Fibroblast of lung (primary cell): ENCODE results near the gene KNG1. TPM values are rescaled to one million over a fixed set of nuclear protein-coding genes. Genes with fewer than 3 reads are reported as not detected.

Source experiments
- DNase-seq, 2 donors: peaks; one replicate each; pipeline versions ENCODE4 v3.0.0 to v3.0.0-alpha.2; 2010; ENCODE audit warnings: low read depth in 2 of 2
- H2AFZ ChIP-seq: 2 replicates; pipeline ENCODE4 v1.5.1; 2012; ENCODE audit warnings: low read length, control low read depth, inconsistent platforms
- H3K27ac ChIP-seq: 2 replicates; pipeline ENCODE4 v1.5.1; 2011; ENCODE audit warnings: low read length, control low read depth; ENCODE audit not compliant: insufficient read depth
- H3K27me3 ChIP-seq: 2 replicates; pipeline ENCODE4 v1.5.1; 2011; ENCODE audit warnings: mild to moderate bottlenecking, low read length; ENCODE audit not compliant: control insufficient read depth, insufficient read depth
- H3K36me3 ChIP-seq: 2 replicates; pipeline ENCODE4 v1.5.1; 2011; ENCODE audit warnings: low read length; ENCODE audit not compliant: control insufficient read depth, insufficient read depth
- H3K4me1 ChIP-seq: 2 replicates; pipeline ENCODE4 v1.5.1; 2011; ENCODE audit warnings: low read length; ENCODE audit not compliant: control insufficient read depth, insufficient read depth; ENCODE audit errors: extremely low read depth
- H3K4me2 ChIP-seq: 2 replicates; pipeline ENCODE4 v1.5.1; 2011; ENCODE audit warnings: low read length, control low read depth; ENCODE audit not compliant: insufficient read depth; ENCODE audit errors: extremely low read depth
- H3K4me3 ChIP-seq, 4 experiments: fragments of 200-600 bp in 1 of 4; sonication (generic) in 1 of 4; replicated peaks in 1 of 4; 2 replicates each; pipeline ENCODE4 v1.5.1; 2011 to 2016; ENCODE audit warnings: low read length in 4 of 4, low read depth in 3 of 4, mild to moderate bottlenecking in 3 of 4, control low read depth in 2 of 4, inconsistent platforms in 1 of 4, mixed read lengths in 1 of 4; ENCODE audit not compliant: insufficient read depth in 1 of 4; ENCODE audit errors: control extremely low read depth in 1 of 4
- H3K79me2 ChIP-seq: 2 replicates; pipeline ENCODE4 v1.5.1; 2012; ENCODE audit warnings: mild to moderate bottlenecking, low read length, inconsistent platforms; ENCODE audit not compliant: control insufficient read depth, insufficient read depth
- H3K9ac ChIP-seq: 2 replicates; pipeline ENCODE4 v1.5.1; 2011; ENCODE audit warnings: mild to moderate bottlenecking, low read length, control low read depth; ENCODE audit not compliant: insufficient read depth
- H3K9me3 ChIP-seq: 2 replicates; pipeline ENCODE4 v1.5.1; 2012; ENCODE audit warnings: low read depth, low read length; ENCODE audit not compliant: control insufficient read depth, insufficient read depth
- H4K20me1 ChIP-seq: 2 replicates; pipeline ENCODE4 v1.5.1; 2011; ENCODE audit warnings: low read length; ENCODE audit not compliant: control insufficient read depth, insufficient read depth; ENCODE audit errors: extremely low read depth
- EZH2 ChIP-seq: IDR thresholded peaks from 2 replicates; pipeline ENCODE4 v1.5.1; 2012; ENCODE audit warnings: low read length, control low read depth, mild to moderate bottlenecking; ENCODE audit errors: missing control alignments
- polyA plus RNA-seq, 2 donors: library from polyadenylated mRNA; depleted of rRNA in 1 of 2; stranded (reverse) in 1 of 2; unstranded in 1 of 2; fragments of >200 nt; gene quantifications; 2 replicates each; pipeline ENCODE4 v1.2.1, GENCODE V29; 2011 to 2012; ENCODE audit warnings: missing spikeins in 1 of 2
- total RNA-seq: library from RNA; depleted of rRNA; stranded (reverse); fragments of >200 nt; gene quantifications from 2 replicates; pipeline ENCODE4 v1.2.1, GENCODE V29; 2014
- TF ChIP-seq, protein P1 (sequence below), 2 donors: IDR thresholded peaks in 1 of 2; conservative IDR thresholded peaks in 1 of 2; 1 replicate in 1 of 2; 2 replicates in 1 of 2; pipeline ENCODE4 v1.5.1; 2011 to 2012; ENCODE audit warnings: low read length in 2 of 2, control low read depth in 1 of 2, inconsistent platforms in 1 of 2, low read depth in 1 of 2, mild to moderate bottlenecking in 1 of 2

Gene KNG1
- total and polyA plus RNA-seq, 2 donors (not counting 1 experiment from before 2014, with no cell fraction given), result not detected

DNA sequence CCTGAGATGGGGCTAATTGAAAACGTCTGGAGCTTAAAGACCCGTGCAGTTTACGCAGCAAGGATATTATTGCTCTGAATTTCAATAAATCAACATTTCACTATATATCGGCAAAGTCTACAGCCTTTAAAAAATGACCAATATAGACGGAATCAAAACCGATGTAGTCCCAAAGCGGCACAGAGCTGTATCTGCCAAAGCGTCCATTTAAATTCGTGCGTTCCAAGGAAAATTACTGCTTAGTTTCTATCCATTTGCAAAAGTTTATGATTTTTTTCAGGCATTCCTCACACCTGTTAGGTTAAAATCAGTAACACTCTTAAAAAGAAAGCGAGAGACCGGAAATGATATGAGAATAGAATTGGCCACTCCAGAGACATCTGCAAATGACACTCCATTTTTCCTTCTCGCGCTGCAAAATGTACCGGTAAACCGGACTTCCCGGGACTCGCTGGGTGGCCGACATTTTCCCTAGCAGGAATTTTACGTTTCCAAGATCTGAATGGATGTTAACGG, 65.4 kb downstream of the KNG1 start:
- Histone ChIP-seq H3K79me2 (peaks cover 42% of the 10 kb centered on the region), H3K4me2 (peak overlapping the region; percentile 79), H3K9me3 (no peaks in the 10 kb centered on the region), H3K9ac (peak overlapping the region; percentile 95), H3K27ac (peak overlapping the region; percentile 97), H4K20me1 (peaks cover 14% of the 10 kb centered on the region), H3K36me3 (peaks cover 12% of the 10 kb centered on the region), H3K27me3 (no peaks in the 10 kb centered on the region), H3K4me1 (no peaks in the 10 kb centered on the region), H3K4me3 (peak overlapping the region; percentile 97 to 100 (median 99)), H2AFZ (peak overlapping the region; percentile 45)
- DNase-seq, result no peak
- TF ChIP-seq, protein P1, sequence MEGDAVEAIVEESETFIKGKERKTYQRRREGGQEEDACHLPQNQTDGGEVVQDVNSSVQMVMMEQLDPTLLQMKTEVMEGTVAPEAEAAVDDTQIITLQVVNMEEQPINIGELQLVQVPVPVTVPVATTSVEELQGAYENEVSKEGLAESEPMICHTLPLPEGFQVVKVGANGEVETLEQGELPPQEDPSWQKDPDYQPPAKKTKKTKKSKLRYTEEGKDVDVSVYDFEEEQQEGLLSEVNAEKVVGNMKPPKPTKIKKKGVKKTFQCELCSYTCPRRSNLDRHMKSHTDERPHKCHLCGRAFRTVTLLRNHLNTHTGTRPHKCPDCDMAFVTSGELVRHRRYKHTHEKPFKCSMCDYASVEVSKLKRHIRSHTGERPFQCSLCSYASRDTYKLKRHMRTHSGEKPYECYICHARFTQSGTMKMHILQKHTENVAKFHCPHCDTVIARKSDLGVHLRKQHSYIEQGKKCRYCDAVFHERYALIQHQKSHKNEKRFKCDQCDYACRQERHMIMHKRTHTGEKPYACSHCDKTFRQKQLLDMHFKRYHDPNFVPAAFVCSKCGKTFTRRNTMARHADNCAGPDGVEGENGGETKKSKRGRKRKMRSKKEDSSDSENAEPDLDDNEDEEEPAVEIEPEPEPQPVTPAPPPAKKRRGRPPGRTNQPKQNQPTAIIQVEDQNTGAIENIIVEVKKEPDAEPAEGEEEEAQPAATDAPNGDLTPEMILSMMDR (conservative IDR thresholded peaks at IDR 0.05 in 1 of 2, IDR thresholded peaks at IDR 0.05 in 1 of 2; ENCODE audit: low read depth in 1 of 2, low read length in 2 of 2), result no peak
- no peak for TF ChIP-seq EZH2

DNA sequence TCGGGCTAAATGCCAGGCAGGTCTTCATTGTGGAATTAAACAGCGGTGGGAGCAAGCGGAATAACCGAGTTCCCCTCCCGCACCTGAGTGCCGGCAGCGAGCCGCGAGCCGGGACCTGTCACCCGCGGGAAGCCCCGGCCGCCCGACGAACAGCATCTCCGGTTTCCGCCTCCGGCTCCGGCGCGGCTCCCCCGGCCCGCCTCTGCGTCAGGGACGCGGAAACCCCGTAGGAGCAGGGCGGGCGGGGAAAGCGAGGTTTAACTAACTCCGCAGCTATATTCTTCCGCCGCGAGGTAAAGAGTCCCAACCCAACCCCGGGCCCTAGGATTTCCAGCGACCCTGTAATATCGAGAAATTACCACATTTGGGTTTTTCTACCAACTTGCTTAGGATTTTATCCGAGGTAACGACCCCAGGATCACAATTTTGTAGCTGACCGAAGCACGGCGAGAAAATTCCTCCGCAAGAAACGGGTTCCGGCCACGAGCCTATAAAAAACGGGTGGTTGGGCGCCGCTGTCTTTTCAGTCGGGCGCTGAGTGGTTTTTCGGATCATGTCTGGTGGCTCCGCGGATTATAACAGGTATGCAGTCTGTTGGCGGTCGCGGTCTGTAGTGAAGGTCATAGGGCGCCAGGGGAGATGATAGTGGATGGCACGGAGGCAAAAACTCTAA, 66.0 kb downstream of the KNG1 start, which contains the start of gene EIF4A2:
EIF4A2 (plus strand) TSS at position 520 of the 673 bp plus-strand sequence; CDS start at position 554, 34 bp downstream.
- no peak for TF ChIP-seq EZH2
- Histone ChIP-seq H3K36me3 (peaks cover 15% of the 10 kb centered on the region), H3K4me2 (peak within 1 kb of the TSS; percentile 82), H3K9ac (peak within 1 kb of the TSS; percentile 95), H2AFZ (peak within 1 kb of the TSS; percentile 60), H3K27me3 (no peaks in the 10 kb centered on the region), H3K79me2 (peaks cover 48% of the 10 kb centered on the region), H4K20me1 (peaks cover 14% of the 10 kb centered on the region), H3K9me3 (no peaks in the 10 kb centered on the region), H3K4me3 (peak within 1 kb of the TSS; percentile 97 to 100 (median 99)), H3K4me1 (no peaks in the 10 kb centered on the region), H3K27ac (peak within 1 kb of the TSS; percentile 97)
- peak; percentile 86 to 92 for DNase-seq

DNA sequence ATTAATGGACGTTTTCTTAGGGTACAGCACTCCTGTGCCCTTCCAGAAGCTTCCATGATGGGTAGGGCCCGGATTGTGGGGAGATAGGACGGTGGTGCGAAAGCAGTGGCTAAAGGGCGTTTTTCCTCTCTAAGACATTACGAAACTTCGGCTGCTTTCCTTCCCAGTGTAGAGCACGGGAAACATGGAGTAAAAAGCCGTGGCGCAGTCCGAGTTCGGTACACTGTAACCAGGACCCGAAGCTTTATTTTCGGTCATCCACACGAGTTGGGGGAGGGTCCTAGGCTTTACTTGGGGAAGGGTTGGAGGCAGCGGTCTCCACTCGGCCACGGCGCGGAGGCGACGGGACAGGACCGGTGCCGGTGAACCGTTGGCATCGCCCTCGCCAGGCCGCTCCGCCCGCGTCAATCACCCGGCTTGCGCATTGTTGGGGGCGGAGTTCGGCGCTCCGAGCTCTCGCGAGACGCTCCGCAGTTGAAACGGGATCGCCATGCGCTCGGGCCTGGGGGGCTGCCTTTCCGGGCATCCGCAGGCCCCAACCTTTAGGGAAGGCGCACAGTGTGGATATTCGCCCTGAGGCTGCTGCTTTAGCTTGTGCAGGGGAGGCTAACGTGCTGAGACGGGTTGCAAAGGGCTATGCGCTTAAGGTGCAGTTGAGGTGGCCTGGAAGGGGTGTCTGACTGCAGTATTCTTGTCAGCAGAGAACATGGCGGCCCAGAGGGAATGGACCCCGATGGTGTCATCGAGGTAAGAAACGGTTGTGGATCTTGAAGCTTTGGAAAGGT, 66.8 kb downstream of the KNG1 start:
- Histone ChIP-seq H3K27me3 (no peaks in the 10 kb centered on the region), H3K4me3 (peak overlapping the region; percentile 97 to 100 (median 99)), H3K4me1 (no peaks in the 10 kb centered on the region), H3K27ac (peak overlapping the region; percentile 97), H3K9ac (peak overlapping the region; percentile 95), H3K9me3 (no peaks in the 10 kb centered on the region), H4K20me1 (peaks cover 14% of the 10 kb centered on the region), H3K4me2 (peak overlapping the region; percentile 82), H2AFZ (no peak overlapping the region), H3K36me3 (peaks cover 20% of the 10 kb centered on the region), H3K79me2 (peaks cover 48% of the 10 kb centered on the region)
- TF ChIP-seq, protein P1 (conservative IDR thresholded peaks at IDR 0.05 in 1 of 2, IDR thresholded peaks at IDR 0.05 in 1 of 2; ENCODE audit: low read depth in 1 of 2, low read length in 2 of 2), result no peak
- no peak for TF ChIP-seq EZH2
- peak; percentile 59 to 83 for DNase-seq
